Panc1 (cell line): ENCODE results near the gene DDX49. TPM values are rescaled to one million over a fixed set of nuclear protein-coding genes. Genes with fewer than 3 reads are reported as not detected.
"Not testable (repeated sequence)": the region's sequence is repeated elsewhere in the genome, so short reads cannot be mapped to it uniquely, and the experiment has no call there.

Experiments
- ATAC-seq: fragments of 200-7000 bp; cut with Tn5 transposase; 2 replicates; pipeline ENCODE4 v1.9.1; 2020; ENCODE audit warnings: mild to moderate bottlenecking, moderate library complexity
- BruUV-seq: library from RNA; stranded (reverse); fragments of 400-500 nt; replicated peaks from 2 replicates; lab custom pipeline; 2021; lab: Mats Ljungman, UMichigan
- CTCF ChIA-PET: fragments of 300-600 bp; sonication (Branson Sonifier 250); formaldehyde crosslinking; loops from one replicate; lab custom pipeline; 2022; ENCODE audit warnings: antibody characterized with exemption; lab: Charles Lee
- POLR2A ChIA-PET: fragments of 300-600 bp; sonication (Branson Sonifier 250); formaldehyde crosslinking; loops from one replicate; lab custom pipeline; 2022; ENCODE audit warnings: antibody characterized with exemption; lab: Charles Lee
- DNase-seq: peaks from one replicate; pipeline ENCODE4 v3.0.0-alpha.2; 2010; ENCODE audit warnings: low read depth, low spot score
- H3K27ac ChIP-seq: 2 replicates; pipeline ENCODE4 v1.5.1; 2011; ENCODE audit warnings: mild to moderate bottlenecking, low read length, inconsistent platforms
- H3K27me3 ChIP-seq: fragments of 200-500 bp; sonication (Bioruptor generic); 2 replicates; pipeline ENCODE4 v1.6.0; 2014; ENCODE audit warnings: low read length, inconsistent platforms; ENCODE audit not compliant: control insufficient read depth, insufficient read depth
- H3K36me3 ChIP-seq: fragments of 200-500 bp; sonication (Bioruptor generic); 2 replicates; pipeline ENCODE4 v1.5.1; 2014; ENCODE audit warnings: inconsistent platforms, mild to moderate bottlenecking, low read length, moderate library complexity; ENCODE audit not compliant: control insufficient read depth, insufficient read depth
- H3K4me1 ChIP-seq: 2 replicates; pipeline ENCODE4 v1.5.1; 2011; ENCODE audit warnings: inconsistent platforms, mild to moderate bottlenecking, low read length, moderate library complexity; ENCODE audit not compliant: control insufficient read depth, insufficient read depth
- H3K4me3 ChIP-seq, 2 experiments: 2 replicates each; pipeline ENCODE4 v1.5.1; 2011 to 2012; ENCODE audit warnings: low read depth in 2 of 2, low read length in 2 of 2, mild to moderate bottlenecking in 2 of 2, inconsistent platforms in 1 of 2, moderate library complexity in 1 of 2
- H3K9me3 ChIP-seq: fragments of 200-500 bp; sonication (Bioruptor generic); 2 replicates; pipeline ENCODE4 v1.5.1; 2014; ENCODE audit warnings: low read depth, mild to moderate bottlenecking, inconsistent platforms, low read length, moderate library complexity; ENCODE audit not compliant: control insufficient read depth, insufficient read depth
- CTCF ChIP-seq: fragments of 450-650 bp; IDR thresholded peaks from 2 replicates; pipeline ENCODE4 v1.5.1; 2017; ENCODE audit warnings: mild to moderate bottlenecking
- POLR2AphosphoS5 ChIP-seq: IDR thresholded peaks from 2 replicates; pipeline ENCODE4 v1.6.1; 2012; ENCODE audit warnings: mild to moderate bottlenecking, low read depth, low read length, moderate library complexity
- REST ChIP-seq, 2 experiments: IDR thresholded peaks; 2 replicates each; pipeline ENCODE4 v1.6.1; 2011 to 2012; ENCODE audit warnings: low read depth in 2 of 2, control low read depth in 1 of 2, low read length in 1 of 2, mild to moderate bottlenecking in 1 of 2, moderate library complexity in 1 of 2; ENCODE audit not compliant: insufficient read depth in 1 of 2
- SIN3A ChIP-seq: IDR thresholded peaks from 2 replicates; pipeline ENCODE4 v1.6.1; 2012; ENCODE audit warnings: low read depth, mild to moderate bottlenecking, low read length, moderate library complexity, borderline replicate concordance; ENCODE audit not compliant: insufficient read depth
- TCF7L2 ChIP-seq: IDR thresholded peaks from 2 replicates; pipeline ENCODE4 v1.6.1; 2011; ENCODE audit warnings: mild to moderate bottlenecking, low read depth, low read length, inconsistent platforms
- in situ Hi-C: cut with HindIII; loops from 2 replicates; pipeline ENCODE4 v1.10.0; 2016; ENCODE audit warnings: low sequenced_read_pairs, low pct_unique_long_range_greater_than_20kb
- intact Hi-C: fragments of 100-400 bp; cut with micrococcal nuclease; formaldehyde crosslinking; loops from one replicate; pipeline ENCODE4 v1.10.0; 2022; ENCODE audit not compliant: unreplicated experiment
- total RNA-seq: library from RNA; stranded (reverse); gene quantifications from one replicate; pipeline ENCODE4 v1.2.1, GENCODE V29; 2021; ENCODE audit not compliant: unreplicated experiment

Gene DDX49
- total RNA-seq, 1 experiment from 2014 or later, result 41.5 TPM

GRCh38 chr19:18901491-18901890 is 18.0 kb upstream of the DDX49 start:
- no peak overlapping the region for H3K27ac ChIP-seq
- H3K36me3 ChIP-seq, result no peaks in the 10 kb centered on the region
- in situ Hi-C loops, result no loop called here
- TF ChIP-seq REST (IDR thresholded peaks at IDR 0.05; ENCODE audit: insufficient read depth in 1 of 2, low read depth in 2 of 2, low read length in 1 of 2) (no peak), TCF7L2 (no peak), SIN3A (no peak), CTCF (no peak), POLR2AphosphoS5 (no peak)
- no peaks in the 10 kb centered on the region for H3K27me3 ChIP-seq
- no peak for ATAC-seq
- H3K4me3 ChIP-seq, result no peak overlapping the region
- ChIA-PET POLR2A (no interaction called here), CTCF (no interaction called here)
- no peaks in the 10 kb centered on the region for H3K4me1 ChIP-seq
- DNase-seq, result no peak
- intact Hi-C loops, result no loop called here
- no peaks in the 10 kb centered on the region for H3K9me3 ChIP-seq
- BruUV-seq, result TSS peak; percentile 65

GRCh38 chr19:18902519-18902918 is 17.0 kb upstream of the DDX49 start:
- H3K4me3 ChIP-seq, intact Hi-C loops, DNase-seq, H3K27me3 ChIP-seq, H3K4me1 ChIP-seq, H3K36me3 ChIP-seq, H3K9me3 ChIP-seq, in situ Hi-C loops, BruUV-seq, H3K27ac ChIP-seq, CTCF ChIA-PET, ATAC-seq: not testable (repeated sequence)
- POLR2A ChIA-PET, result interaction anchor here (0.7 kb wide), 1 partner anchor 10 kb away, joined by 5 read pairs; no protein-coding TSS in a partner anchor

- no peaks in the 10 kb centered on the region for H3K36me3 ChIP-seq
Measured at GRCh38 chr19:18903156-18904037, 16.1 kb upstream of the DDX49 start.

More at GRCh38 chr19:18903156-18904037, 16.1 kb upstream of the DDX49 start:
- CTCF ChIA-PET, result no interaction called here
- Histone ChIP-seq H3K9me3 (no peaks in the 10 kb centered on the region), H3K4me1 (no peaks in the 10 kb centered on the region), H3K27me3 (no peaks in the 10 kb centered on the region), H3K27ac (no peak overlapping the region), H3K4me3 (no peak overlapping the region)
- in situ Hi-C loops (no loop called here), intact Hi-C loops (no loop called here)
- no peak for ATAC-seq
- no peak for DNase-seq
- BruUV-seq, result no TSS peak
- no peak for TF ChIP-seq REST (IDR thresholded peaks at IDR 0.05; ENCODE audit: insufficient read depth in 1 of 2, low read depth in 2 of 2, low read length in 1 of 2)
- POLR2A ChIA-PET, result no interaction called here
